Liver (tissue), 9 donors: ENCODE measurements around the gene BCR. TPM values are rescaled to one million over a fixed set of nuclear protein-coding genes. Genes with fewer than 3 reads are reported as not detected.

Source experiments
- DNase-seq: peaks from one replicate; pipeline ENCODE4 v3.0.0-alpha.2; 2017; ENCODE audit warnings: low spot score
- H3K27ac ChIP-seq, 2 donors: one replicate each; pipeline ENCODE4 v1.7.0; 2013; ENCODE audit warnings: inconsistent platforms in 2 of 2, low read length in 2 of 2, control low read depth in 1 of 2, low read depth in 1 of 2, mild to moderate bottlenecking in 1 of 2
- H3K27me3 ChIP-seq, 4 donors: one replicate each; pipeline versions ENCODE4 v1.6.1 to v1.7.0; 2013; ENCODE audit warnings: low read length in 3 of 4, inconsistent platforms in 1 of 4, mild to moderate bottlenecking in 1 of 4, moderate library complexity in 1 of 4; ENCODE audit not compliant: control insufficient read depth in 4 of 4, insufficient read depth in 4 of 4
- H3K36me3 ChIP-seq, 4 donors: one replicate each; pipeline versions ENCODE4 v1.6.1 to v1.7.0; 2013; ENCODE audit warnings: low read length in 3 of 4, mild to moderate bottlenecking in 3 of 4, low read depth in 1 of 4, moderate library complexity in 1 of 4; ENCODE audit not compliant: control insufficient read depth in 4 of 4, insufficient read depth in 3 of 4
- H3K4me1 ChIP-seq, 4 donors: one replicate each; pipeline versions ENCODE4 v1.6.1 to v1.7.0; 2013; ENCODE audit warnings: low read length in 3 of 4, mild to moderate bottlenecking in 3 of 4, moderate library complexity in 1 of 4; ENCODE audit not compliant: control insufficient read depth in 4 of 4, insufficient read depth in 4 of 4
- H3K4me3 ChIP-seq, 3 donors: one replicate each; pipeline versions ENCODE4 v1.6.1 to v1.7.0; 2013; ENCODE audit warnings: low read length in 3 of 3, control low read depth in 1 of 3, low read depth in 1 of 3, mild to moderate bottlenecking in 1 of 3
- H3K9ac ChIP-seq, 2 donors: one replicate each; pipeline ENCODE4 v1.7.0; 2013; ENCODE audit warnings: low read length in 2 of 2, mild to moderate bottlenecking in 2 of 2, moderate library complexity in 2 of 2, control low read depth in 1 of 2, low read depth in 1 of 2
- H3K9me3 ChIP-seq, 4 donors: one replicate each; pipeline versions ENCODE4 v1.6.1 to v1.7.0; 2013; ENCODE audit warnings: low read length in 3 of 4; ENCODE audit not compliant: control insufficient read depth in 4 of 4
- EGR1 ChIP-seq, 2 donors: IDR thresholded peaks; 2 replicates each; pipeline ENCODE4 v1.6.1; 2016 to 2018; ENCODE audit warnings: antibody characterized with exemption in 2 of 2, low read depth in 2 of 2
- FOXA2 ChIP-seq: IDR thresholded peaks from 2 replicates; pipeline ENCODE4 v1.6.1; 2016; ENCODE audit warnings: antibody characterized with exemption
- GABPA ChIP-seq, 2 donors: IDR thresholded peaks in 1 of 2; conservative IDR thresholded peaks in 1 of 2; 2 replicates each; pipeline ENCODE4 v1.6.1; 2016; ENCODE audit warnings: antibody characterized with exemption in 2 of 2, mild to moderate bottlenecking in 1 of 2, moderate library complexity in 1 of 2
- HNF4A ChIP-seq, 2 donors: conservative IDR thresholded peaks; 2 replicates each; pipeline ENCODE4 v1.6.1; 2016; ENCODE audit warnings: antibody characterized with exemption in 2 of 2, mild to moderate bottlenecking in 2 of 2
- HNF4G ChIP-seq: IDR thresholded peaks from 2 replicates; pipeline ENCODE4 v1.6.1; 2016; ENCODE audit warnings: antibody characterized with exemption
- NR2F2 ChIP-seq: IDR thresholded peaks from 2 replicates; pipeline ENCODE4 v1.6.1; 2016; ENCODE audit warnings: antibody characterized with exemption
- RXRA ChIP-seq, 2 donors: IDR thresholded peaks; 2 replicates each; pipeline ENCODE4 v1.6.1; 2017 to 2018; ENCODE audit warnings: antibody characterized with exemption in 2 of 2, mild to moderate bottlenecking in 1 of 2
- SP1 ChIP-seq: IDR thresholded peaks from 2 replicates; pipeline ENCODE4 v1.6.1; 2018; ENCODE audit warnings: antibody characterized with exemption, mild to moderate bottlenecking
- YY1 ChIP-seq: IDR thresholded peaks from 2 replicates; pipeline ENCODE4 v1.6.1; 2016; ENCODE audit warnings: antibody characterized with exemption, mild to moderate bottlenecking
- WGBS: extraction: QIAGEN DNeasy Blood & Tissue Kit; methylation state at CpG from one replicate; pipeline ENCODE4 v1.1.7; 2013; 5-methylcytosine and 5-hydroxymethylcytosine counted together
- polyA plus RNA-seq, 2 donors: library from polyadenylated mRNA; stranded (reverse) in 1 of 2; unstranded in 1 of 2; fragments of 200-250 nt in 1 of 2; fragments of >200 nt in 1 of 2; fragmentation: Nextera tagmentation in 1 of 2; extraction: Ambion mirVana in 1 of 2; gene quantifications; one replicate each; pipeline versions ENCODE4 v1.2.1 to v1.2.3, GENCODE V29; 2013 to 2015
- total RNA-seq, 2 donors: library from RNA; depleted of rRNA; stranded (reverse); fragments of >200 nt; gene quantifications; one replicate each; pipeline ENCODE4 v1.2.3, GENCODE V29; 2014
- TF ChIP-seq, protein P1 (sequence below): IDR thresholded peaks from 2 replicates; pipeline ENCODE4 v1.6.1; 2016; ENCODE audit warnings: antibody characterized with exemption
- TF ChIP-seq, protein P2 (sequence below): IDR thresholded peaks from 2 replicates; pipeline ENCODE4 v1.6.1; 2016; ENCODE audit warnings: antibody characterized with exemption
- donor health status: healthy.
- donor health status: healthy.
- donor health status: healthy.
- donor health status: healthy.
- donor health status: healthy.

BCR gene
- total and polyA plus RNA-seq, 4 donors = 7.4 to 35.6 (median 18.3) TPM

DNA sequence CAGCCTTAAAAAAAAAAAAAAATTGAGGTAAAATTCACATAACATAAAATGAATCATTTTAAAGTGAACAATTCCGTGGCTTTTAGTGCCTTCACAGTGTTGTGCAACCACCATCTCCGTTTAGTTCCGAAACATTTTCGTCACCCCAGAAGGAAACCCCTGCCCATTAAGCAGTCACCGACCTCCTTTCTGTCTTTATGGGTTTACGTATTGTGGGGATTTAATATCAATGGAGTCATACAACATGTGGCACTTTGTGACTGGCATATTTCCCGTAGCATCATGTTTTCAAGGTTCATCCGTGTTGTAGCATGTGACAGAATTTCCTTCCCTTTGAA is 65.5 kb downstream of the BCR start:
- Histone ChIP-seq H3K4me3 (no peak overlapping the region), H3K4me1 (peaks cover 1 to 27% (median 16%) of the 10 kb centered on the region in 4 donors), H3K9ac (no peak overlapping the region), H3K27me3 (no peaks in the 10 kb centered on the region), H3K9me3 (no peaks in the 10 kb centered on the region), H3K36me3 (no peaks in the 10 kb centered on the region), H3K27ac (no peak overlapping the region)
- WGBS = 83% methylated on average over 8 of the region's 8 CpGs
- no peak for DNase-seq
- no peak for TF ChIP-seq GABPA (IDR thresholded peaks at IDR 0.05 in 1 of 2, conservative IDR thresholded peaks at IDR 0.05 in 1 of 2)

DNA sequence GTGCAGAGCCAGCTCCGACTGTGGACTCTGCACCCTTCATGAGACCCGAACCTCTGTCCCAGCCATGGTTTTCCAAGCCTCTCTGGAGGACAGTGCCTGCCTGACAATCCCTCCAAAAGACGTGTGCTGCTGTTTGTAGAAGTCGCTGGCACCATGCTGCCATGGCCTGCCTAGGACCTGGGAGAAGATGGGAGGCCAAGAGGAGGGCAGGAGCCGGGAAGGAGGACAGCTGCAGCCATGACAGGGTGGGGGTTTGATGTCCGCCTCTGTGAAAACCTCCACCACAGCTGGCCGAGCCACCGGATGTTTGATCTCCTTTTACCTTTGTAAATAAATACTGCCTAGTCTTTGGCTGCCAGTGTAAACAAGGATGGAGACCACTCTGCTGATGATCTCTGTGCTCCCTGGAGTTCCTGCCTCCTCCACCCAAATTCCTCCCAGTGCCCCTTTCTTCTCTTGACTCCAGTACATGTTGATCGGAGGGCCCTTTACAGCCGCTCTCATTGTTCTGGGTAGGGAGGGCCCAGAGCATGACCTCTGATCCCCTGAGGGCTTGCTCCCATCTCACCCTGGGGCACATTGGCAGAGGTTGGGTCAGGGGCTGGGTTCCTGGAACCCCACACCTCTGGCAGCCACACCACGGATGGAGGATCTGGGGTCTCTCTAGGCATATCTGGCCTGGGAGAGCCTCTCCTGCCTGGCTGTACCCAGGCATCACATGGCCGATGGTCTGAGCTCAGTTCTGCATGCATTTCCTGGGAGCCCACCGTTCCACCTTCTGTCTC is 66.9 kb downstream of the BCR start:
- peaks cover 8 to 39% (median 20%) of the 10 kb centered on the region in 4 donors for H3K4me1 ChIP-seq

DNA sequence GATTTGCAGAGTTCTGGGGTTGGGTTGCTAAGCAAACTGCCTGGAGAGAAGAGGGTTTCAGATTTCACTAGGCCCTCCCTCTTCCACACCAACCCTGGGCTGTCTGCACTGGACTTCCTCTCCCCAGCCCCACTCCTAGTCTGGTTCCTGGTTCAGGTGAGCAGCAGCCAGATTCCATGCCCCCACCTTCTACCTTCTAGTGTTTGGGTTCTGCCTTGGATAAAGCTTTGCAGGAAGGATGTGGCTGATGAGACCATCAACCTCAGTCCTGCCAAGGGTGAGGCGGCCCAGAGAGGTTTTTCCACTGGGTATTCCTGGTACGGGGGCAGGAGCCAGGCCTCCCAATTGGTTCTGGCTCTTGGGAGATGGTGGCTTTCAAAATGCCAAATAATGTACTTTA is 68.3 kb downstream of the BCR start:
- 92% methylated on average over 2 of the region's 2 CpGs for WGBS
- no peak for DNase-seq
- Histone ChIP-seq H3K4me1 (peaks cover 8 to 39% (median 20%) of the 10 kb centered on the region in 4 donors), H3K27me3 (no peaks in the 10 kb centered on the region), H3K9ac (no peak overlapping the region), H3K27ac (no peak overlapping the region), H3K9me3 (no peaks in the 10 kb centered on the region), H3K4me3 (no peak overlapping the region), H3K36me3 (no peaks in the 10 kb centered on the region)
- TF ChIP-seq EGR1 (IDR thresholded peaks at IDR 0.05; ENCODE audit: low read depth in 2 of 2) (no peak), HNF4A (conservative IDR thresholded peaks at IDR 0.05) (no peak), YY1 (no peak)

More for the DNA sequence above, 66.9 kb downstream of the BCR start:
- WGBS = 60% methylated on average over 13 of the region's 13 CpGs
- Histone ChIP-seq H3K9ac (no peak overlapping the region), H3K27me3 (no peaks in the 10 kb centered on the region), H3K9me3 (no peaks in the 10 kb centered on the region), H3K27ac (no peak overlapping the region), H3K36me3 (no peaks in the 10 kb centered on the region), H3K4me3 (no peak overlapping the region)
- DNase-seq = no peak
- TF ChIP-seq HNF4G (no peak), FOXA2 (peak; percentile 58), GABPA (IDR thresholded peaks at IDR 0.05 in 1 of 2, conservative IDR thresholded peaks at IDR 0.05 in 1 of 2) (no peak), RXRA (IDR thresholded peaks at IDR 0.05) (no peak), SP1 (peak; percentile 16), NR2F2 (no peak), HNF4A (conservative IDR thresholded peaks at IDR 0.05) (no peak)
- TF ChIP-seq, protein P1, sequence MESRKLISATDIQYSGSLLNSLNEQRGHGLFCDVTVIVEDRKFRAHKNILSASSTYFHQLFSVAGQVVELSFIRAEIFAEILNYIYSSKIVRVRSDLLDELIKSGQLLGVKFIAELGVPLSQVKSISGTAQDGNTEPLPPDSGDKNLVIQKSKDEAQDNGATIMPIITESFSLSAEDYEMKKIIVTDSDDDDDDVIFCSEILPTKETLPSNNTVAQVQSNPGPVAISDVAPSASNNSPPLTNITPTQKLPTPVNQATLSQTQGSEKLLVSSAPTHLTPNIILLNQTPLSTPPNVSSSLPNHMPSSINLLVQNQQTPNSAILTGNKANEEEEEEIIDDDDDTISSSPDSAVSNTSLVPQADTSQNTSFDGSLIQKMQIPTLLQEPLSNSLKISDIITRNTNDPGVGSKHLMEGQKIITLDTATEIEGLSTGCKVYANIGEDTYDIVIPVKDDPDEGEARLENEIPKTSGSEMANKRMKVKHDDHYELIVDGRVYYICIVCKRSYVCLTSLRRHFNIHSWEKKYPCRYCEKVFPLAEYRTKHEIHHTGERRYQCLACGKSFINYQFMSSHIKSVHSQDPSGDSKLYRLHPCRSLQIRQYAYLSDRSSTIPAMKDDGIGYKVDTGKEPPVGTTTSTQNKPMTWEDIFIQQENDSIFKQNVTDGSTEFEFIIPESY = no peak
- TF ChIP-seq, protein P2, sequence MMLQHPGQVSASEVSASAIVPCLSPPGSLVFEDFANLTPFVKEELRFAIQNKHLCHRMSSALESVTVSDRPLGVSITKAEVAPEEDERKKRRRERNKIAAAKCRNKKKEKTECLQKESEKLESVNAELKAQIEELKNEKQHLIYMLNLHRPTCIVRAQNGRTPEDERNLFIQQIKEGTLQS = no peak
